Measurements from ENCODE around the gene MALRD1. TPM values are rescaled to one million over a fixed set of nuclear protein-coding genes. Genes with fewer than 3 reads are reported as not detected.

The MALRD1 gene
- total and polyA plus RNA-seq, 2 of the 8 experiments (the other 6 are each of a cell fraction or from before 2014, with no cell fraction given) = 0.32 to 0.35 TPM

GRCh38 chr10:19178675-19179074 lies 130.1 kb downstream of the MALRD1 start (continued):
- TF ChIP-seq CHD7 (IDR thresholded peaks at IDR 0.05; ENCODE audit: insufficient replicate concordance, low read length) = no peak
- TF ChIP-seq BCL11A (IDR thresholded peaks at IDR 0.05; ENCODE audit: low read depth in 2 of 2, low read length in 2 of 2) = no peak
- no peak for TF ChIP-seq FOSL1 (IDR thresholded peaks at IDR 0.05; ENCODE audit: insufficient read depth, low read depth, low read length)
- no peak for TF ChIP-seq ASH2L (IDR thresholded peaks at IDR 0.05; ENCODE audit: low read length)
- TF ChIP-seq SP1 (IDR thresholded peaks at IDR 0.05; ENCODE audit: low read depth, low read length) = no peak
- no peak for TF ChIP-seq ATF3 (IDR thresholded peaks at IDR 0.05; ENCODE audit: insufficient read depth, low read depth, low read length)
- TF ChIP-seq SP2 (IDR thresholded peaks at IDR 0.05; ENCODE audit: low read length) = no peak
- no peak for TF ChIP-seq MAX (IDR thresholded peaks at IDR 0.05)
- TF ChIP-seq CHD1 (IDR thresholded peaks at IDR 0.05; ENCODE audit: low read depth, low read length) = no peak
- TF ChIP-seq RFX5 (IDR thresholded peaks at IDR 0.05; ENCODE audit: borderline replicate concordance, low read depth, low read length) = no peak
- no peak for TF ChIP-seq CTBP2 (IDR thresholded peaks at IDR 0.05; ENCODE audit: borderline replicate concordance, insufficient read depth, insufficient read length, low read length)
- TF ChIP-seq BRCA1 (IDR thresholded peaks at IDR 0.05; ENCODE audit: low read depth, low read length) = no peak
